ENCODE results near the gene ESPNL.

GRCh38 chr2:238102865-238103264, 2.7 kb downstream of the ESPNL start:
- TF ChIP-seq ZNF274 (IDR thresholded peaks at IDR 0.05; ENCODE audit: low read depth, low read length) (no peak), SUZ12 (IDR thresholded peaks at IDR 0.05; ENCODE audit: extremely low read depth, insufficient read depth, insufficient read length) (no peak), YY1 (IDR thresholded peaks at IDR 0.05; ENCODE audit: insufficient read depth, insufficient read length) (no peak)

All from NT2/D1 (cell line).